Upper lobe of right lung (tissue), 1 donor: Measurements from ENCODE around the gene PLXNA1. TPM values are rescaled to one million over a fixed set of nuclear protein-coding genes. Genes with fewer than 3 reads are reported as not detected.

Experiments
- ATAC-seq: fragments of 200-7000 bp; cut with Tn5 transposase; one replicate; pipeline ENCODE4 v1.9.1; 2020; ENCODE audit warnings: mild to moderate bottlenecking, moderate library complexity
- DNase-seq: peaks from one replicate; pipeline ENCODE4 v3.0.0-alpha.2; 2020
- H3K27ac ChIP-seq: fragments of 200-600 bp; one replicate; pipeline ENCODE4 v1.8.0; 2022
- H3K27me3 ChIP-seq: fragments of 200-600 bp; one replicate; pipeline ENCODE4 v1.8.0; 2022; ENCODE audit warnings: mild to moderate bottlenecking
- H3K36me3 ChIP-seq: fragments of 200-600 bp; one replicate; pipeline ENCODE4 v1.8.0; 2022
- H3K4me1 ChIP-seq: fragments of 200-600 bp; one replicate; pipeline ENCODE4 v1.8.0; 2022
- H3K4me3 ChIP-seq: fragments of 200-600 bp; one replicate; pipeline ENCODE4 v1.8.0; 2022; ENCODE audit warnings: mild to moderate bottlenecking
- H3K9me3 ChIP-seq: fragments of 200-600 bp; one replicate; pipeline ENCODE4 v1.8.0; 2022
- intact Hi-C: fragments of 100-400 bp; cut with DNase I; formaldehyde crosslinking; loops from one replicate; pipeline ENCODE4 v1.11.0; 2022
- total RNA-seq: library from RNA; stranded (reverse); fragmentation: NEBNext Ultra II Directional; extraction: Animal tissue kit (Norgen Biotek cat#: 25700); gene quantifications from one replicate; pipeline ENCODE4 v1.2.1, GENCODE V29; 2021
- TF ChIP-seq, protein P1 (sequence below): fragments of 200-600 bp; IDR thresholded peaks from one replicate; pipeline ENCODE4 v1.8.0; 2022; ENCODE audit warnings: antibody characterized with exemption
- donor health status: DM: no; HTN: yes; CAD: no; lungs with severe emphysema.

The PLXNA1 gene
- total RNA-seq, 1 donor from 2014 or later: 53.5 TPM

DNA sequence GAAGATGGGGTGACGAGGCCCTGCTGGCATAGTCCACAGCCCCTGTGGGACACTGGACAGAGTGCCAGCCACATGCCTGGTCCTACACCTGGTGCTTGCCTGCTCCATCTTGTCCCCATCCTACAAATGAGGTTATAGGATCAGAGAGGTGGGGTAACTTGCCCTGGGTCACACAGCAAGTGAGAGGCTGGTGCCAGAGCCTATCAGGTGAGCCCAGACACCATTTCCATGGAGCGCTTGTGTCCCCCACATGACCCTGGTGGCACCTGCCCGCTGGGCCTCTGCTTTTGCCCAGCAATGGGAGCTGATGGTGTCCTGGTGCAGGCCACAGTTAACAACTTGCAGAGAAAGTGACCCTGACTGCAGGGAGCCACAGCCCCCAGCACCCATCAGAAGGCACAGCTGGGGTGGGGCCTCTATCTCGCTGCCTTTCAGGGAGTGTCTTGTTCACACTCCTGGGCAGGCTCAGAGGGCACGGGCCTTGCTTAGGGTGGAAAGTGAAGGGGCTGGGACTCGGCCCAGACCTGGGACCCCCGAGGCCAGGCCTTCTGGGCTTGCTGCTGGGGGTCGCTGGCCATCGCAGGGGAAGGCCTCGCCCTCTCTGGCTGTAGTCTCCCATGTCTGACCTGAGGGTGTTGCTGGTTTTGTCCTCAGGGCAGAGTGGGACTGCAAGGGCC, 7.2 kb downstream of the PLXNA1 start:
- no peak for DNase-seq
- intact Hi-C loops: no loop called here
- H3K4me3 ChIP-seq: no peak overlapping the region
- peaks cover 16% of the 10 kb centered on the region for H3K4me1 ChIP-seq
- ATAC-seq: no peak
- no peaks in the 10 kb centered on the region for H3K9me3 ChIP-seq
- H3K36me3 ChIP-seq: peaks cover 16% of the 10 kb centered on the region
- H3K27ac ChIP-seq: no peak overlapping the region
- no peaks in the 10 kb centered on the region for H3K27me3 ChIP-seq
- TF ChIP-seq, protein P1, sequence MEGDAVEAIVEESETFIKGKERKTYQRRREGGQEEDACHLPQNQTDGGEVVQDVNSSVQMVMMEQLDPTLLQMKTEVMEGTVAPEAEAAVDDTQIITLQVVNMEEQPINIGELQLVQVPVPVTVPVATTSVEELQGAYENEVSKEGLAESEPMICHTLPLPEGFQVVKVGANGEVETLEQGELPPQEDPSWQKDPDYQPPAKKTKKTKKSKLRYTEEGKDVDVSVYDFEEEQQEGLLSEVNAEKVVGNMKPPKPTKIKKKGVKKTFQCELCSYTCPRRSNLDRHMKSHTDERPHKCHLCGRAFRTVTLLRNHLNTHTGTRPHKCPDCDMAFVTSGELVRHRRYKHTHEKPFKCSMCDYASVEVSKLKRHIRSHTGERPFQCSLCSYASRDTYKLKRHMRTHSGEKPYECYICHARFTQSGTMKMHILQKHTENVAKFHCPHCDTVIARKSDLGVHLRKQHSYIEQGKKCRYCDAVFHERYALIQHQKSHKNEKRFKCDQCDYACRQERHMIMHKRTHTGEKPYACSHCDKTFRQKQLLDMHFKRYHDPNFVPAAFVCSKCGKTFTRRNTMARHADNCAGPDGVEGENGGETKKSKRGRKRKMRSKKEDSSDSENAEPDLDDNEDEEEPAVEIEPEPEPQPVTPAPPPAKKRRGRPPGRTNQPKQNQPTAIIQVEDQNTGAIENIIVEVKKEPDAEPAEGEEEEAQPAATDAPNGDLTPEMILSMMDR: no peak

DNA sequence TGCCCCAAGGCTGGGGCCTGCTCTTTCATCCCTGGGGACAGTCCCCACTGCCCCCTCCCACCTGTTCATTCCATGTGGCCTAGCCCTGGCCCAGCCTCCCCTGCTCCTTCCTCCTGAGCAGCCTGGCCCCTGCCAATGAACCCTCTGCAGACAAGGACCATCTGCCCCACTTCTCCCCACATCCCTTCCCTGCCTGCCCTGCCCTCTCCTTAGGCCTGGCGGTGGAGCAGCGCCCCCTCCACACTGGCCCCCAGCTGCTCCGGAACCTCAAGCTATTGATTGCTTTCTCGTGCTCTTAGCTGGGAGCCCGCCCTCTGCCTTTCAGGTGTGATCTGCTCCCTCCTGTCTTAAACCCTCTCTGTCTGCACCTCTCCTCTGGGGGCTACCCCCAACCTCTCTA, 8.0 kb downstream of the PLXNA1 start:
- intact Hi-C loops: no loop called here
- Histone ChIP-seq H3K4me3 (no peak overlapping the region), H3K27me3 (no peaks in the 10 kb centered on the region), H3K36me3 (peaks cover 16% of the 10 kb centered on the region), H3K27ac (no peak overlapping the region), H3K9me3 (no peaks in the 10 kb centered on the region), H3K4me1 (peaks cover 18% of the 10 kb centered on the region)
- ATAC-seq (no peak), DNase-seq (no peak)
- TF ChIP-seq, protein P1: no peak

DNA sequence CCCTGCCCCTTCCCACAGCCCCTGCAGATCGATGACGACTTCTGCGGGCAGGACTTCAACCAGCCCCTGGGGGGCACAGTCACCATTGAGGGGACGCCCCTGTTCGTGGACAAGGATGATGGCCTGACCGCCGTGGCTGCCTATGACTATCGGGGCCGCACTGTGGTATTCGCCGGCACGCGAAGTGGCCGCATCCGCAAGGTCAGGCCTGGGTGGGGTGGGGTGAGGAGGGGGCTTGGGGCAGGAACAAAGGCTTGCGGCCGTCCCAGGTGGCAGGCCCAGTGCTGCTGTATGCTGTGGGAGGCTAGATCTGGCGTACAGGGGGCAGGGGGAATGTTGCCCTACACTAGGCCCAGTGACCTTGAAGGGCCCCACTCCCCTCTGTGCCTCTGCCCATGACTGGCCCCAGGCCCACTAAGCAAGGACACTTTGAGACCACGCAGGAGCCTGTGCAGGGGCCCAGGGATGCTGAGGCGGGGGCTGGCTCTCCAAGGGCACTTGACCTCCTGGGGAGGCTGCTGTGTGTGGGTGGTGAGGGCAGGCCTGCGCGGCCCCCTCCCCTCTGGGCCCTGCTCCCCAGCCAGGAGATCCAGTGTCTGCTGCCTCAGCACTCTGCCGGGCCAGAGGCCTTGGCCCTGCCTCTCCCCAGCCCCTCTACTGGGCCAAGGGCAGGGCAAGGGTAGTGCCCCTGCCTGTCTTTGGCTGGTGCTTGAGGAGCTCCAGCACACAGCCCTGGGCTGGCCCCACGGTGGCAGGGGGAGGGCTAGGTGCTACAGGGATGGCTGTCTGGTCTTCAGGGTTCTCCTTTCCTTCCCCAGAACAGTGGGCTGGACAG, 8.7 kb downstream of the PLXNA1 start:
- DNase-seq: no peak
- peaks cover 18% of the 10 kb centered on the region for H3K4me1 ChIP-seq
- ATAC-seq: no peak
- no peaks in the 10 kb centered on the region for H3K9me3 ChIP-seq
- H3K27me3 ChIP-seq: no peaks in the 10 kb centered on the region
- TF ChIP-seq, protein P1: no peak
- H3K4me3 ChIP-seq: no peak overlapping the region
- H3K36me3 ChIP-seq: peaks cover 16% of the 10 kb centered on the region
- no peak overlapping the region for H3K27ac ChIP-seq
- intact Hi-C loops: no loop called here

DNA sequence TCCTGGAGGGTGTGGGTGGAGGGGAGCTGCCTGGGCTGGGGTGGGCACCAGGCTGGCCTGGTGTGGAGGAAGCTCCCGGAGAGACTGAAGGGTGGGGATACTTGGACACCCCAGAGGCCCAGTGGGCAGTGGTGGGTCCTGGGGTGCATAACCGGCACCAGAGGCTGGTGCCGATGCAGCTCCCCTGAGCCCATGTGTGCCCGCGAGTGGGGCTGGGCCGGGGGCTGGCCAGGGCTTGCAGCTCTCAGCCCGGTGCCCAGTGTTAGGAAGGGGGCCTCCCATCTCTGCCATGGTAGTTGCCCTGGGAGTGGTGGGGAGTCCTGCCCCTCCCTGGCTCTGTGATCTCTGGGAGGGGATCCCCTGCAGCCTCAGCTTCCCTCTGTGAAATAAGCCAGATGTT, 9.3 kb downstream of the PLXNA1 start:
- no peaks in the 10 kb centered on the region for H3K9me3 ChIP-seq
- DNase-seq: no peak
- intact Hi-C loops: no loop called here

DNA sequence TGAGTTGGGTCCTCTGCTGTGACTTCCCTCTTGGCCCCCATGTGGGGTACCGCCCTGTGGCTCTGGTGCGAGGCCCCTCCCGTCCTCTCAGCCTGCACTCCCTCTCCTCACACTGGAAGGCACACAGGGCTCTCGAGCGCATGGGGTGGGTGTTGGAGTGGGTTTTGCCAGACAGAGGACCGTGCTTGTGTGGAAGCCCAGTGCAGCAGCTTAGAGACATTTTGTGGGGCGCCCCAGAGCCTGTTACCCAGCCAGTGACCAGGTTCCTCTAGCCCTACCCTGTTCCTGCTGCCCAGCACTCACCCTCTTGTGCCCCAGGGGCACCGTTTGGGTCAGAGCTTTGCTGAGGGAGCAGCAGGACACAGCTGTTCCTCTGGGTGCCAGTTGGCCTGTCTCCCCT, 9.9 kb downstream of the PLXNA1 start:
- intact Hi-C loops: no loop called here
- Histone ChIP-seq H3K4me1 (peaks cover 18% of the 10 kb centered on the region), H3K27me3 (no peaks in the 10 kb centered on the region), H3K4me3 (no peak overlapping the region), H3K36me3 (peaks cover 16% of the 10 kb centered on the region), H3K27ac (no peak overlapping the region), H3K9me3 (no peaks in the 10 kb centered on the region)
- TF ChIP-seq, protein P1: no peak
- no peak for DNase-seq
- ATAC-seq: no peak

More for the DNA sequence above, 9.3 kb downstream of the PLXNA1 start:
- Histone ChIP-seq H3K27me3 (no peaks in the 10 kb centered on the region), H3K36me3 (peaks cover 16% of the 10 kb centered on the region), H3K4me3 (no peak overlapping the region), H3K4me1 (peaks cover 18% of the 10 kb centered on the region), H3K27ac (no peak overlapping the region)
- TF ChIP-seq, protein P1: no peak
- no peak for ATAC-seq
